Stimulated activated CD4-positive, alpha-beta T cell treated with anti-CD3 and anti-CD28 coated beads, Interleukin-2, amount 100 ng/mL, for 48 hours (primary cell): ENCODE results near the gene CPLANE2.

Experiments
- DNase-seq, 2 donors: peaks; one replicate each; pipeline ENCODE4 v3.0.0-alpha.2; 2020

CPLANE2 gene

GRCh38 chr1:16186655-16187235, 50.2 kb downstream of the CPLANE2 start:
- DNase-seq, result no peak

- DNase-seq, result no peak
Observed at GRCh38 chr1:16184557-16185303, 52.3 kb downstream of the CPLANE2 start.

GRCh38 chr1:16183765-16184556, 53.0 kb downstream of the CPLANE2 start:
- no peak for DNase-seq

- DNase-seq, result no peak
Observed at GRCh38 chr1:16183179-16183578, 53.8 kb downstream of the CPLANE2 start.

GRCh38 chr1:16181887-16182719, 54.9 kb downstream of the CPLANE2 start:
- DNase-seq, result no peak
